GM12872 (cell line): Measurements from ENCODE around the gene COL6A2.

Experiments
- CTCF ChIP-seq: IDR thresholded peaks from 3 replicates; pipeline ENCODE4 v1.5.1; 2011; ENCODE audit warnings: low read depth, mild to moderate bottlenecking, low read length, moderate library complexity; ENCODE audit not compliant: insufficient read depth

COL6A2 gene

GRCh38 chr21:46082963-46083790, 14.7 kb upstream of the COL6A2 start:
- TF ChIP-seq CTCF = no peak

GRCh38 chr21:46083791-46084561, 13.9 kb upstream of the COL6A2 start:
- TF ChIP-seq CTCF = no peak

GRCh38 chr21:46084709-46085108, 13.2 kb upstream of the COL6A2 start:
- no peak for TF ChIP-seq CTCF

- no peak for TF ChIP-seq CTCF
Observed at GRCh38 chr21:46087641-46088040, 10.3 kb upstream of the COL6A2 start.

- no peak for TF ChIP-seq CTCF
Observed at GRCh38 chr21:46088189-46088588, 9.7 kb upstream of the COL6A2 start.

- TF ChIP-seq CTCF = no peak
Observed at GRCh38 chr21:46089285-46089684, 8.6 kb upstream of the COL6A2 start.

- no peak for TF ChIP-seq CTCF
Observed at GRCh38 chr21:46091118-46091517, 6.8 kb upstream of the COL6A2 start.
